ENCODE data around the gene ACTN4.

DNA sequence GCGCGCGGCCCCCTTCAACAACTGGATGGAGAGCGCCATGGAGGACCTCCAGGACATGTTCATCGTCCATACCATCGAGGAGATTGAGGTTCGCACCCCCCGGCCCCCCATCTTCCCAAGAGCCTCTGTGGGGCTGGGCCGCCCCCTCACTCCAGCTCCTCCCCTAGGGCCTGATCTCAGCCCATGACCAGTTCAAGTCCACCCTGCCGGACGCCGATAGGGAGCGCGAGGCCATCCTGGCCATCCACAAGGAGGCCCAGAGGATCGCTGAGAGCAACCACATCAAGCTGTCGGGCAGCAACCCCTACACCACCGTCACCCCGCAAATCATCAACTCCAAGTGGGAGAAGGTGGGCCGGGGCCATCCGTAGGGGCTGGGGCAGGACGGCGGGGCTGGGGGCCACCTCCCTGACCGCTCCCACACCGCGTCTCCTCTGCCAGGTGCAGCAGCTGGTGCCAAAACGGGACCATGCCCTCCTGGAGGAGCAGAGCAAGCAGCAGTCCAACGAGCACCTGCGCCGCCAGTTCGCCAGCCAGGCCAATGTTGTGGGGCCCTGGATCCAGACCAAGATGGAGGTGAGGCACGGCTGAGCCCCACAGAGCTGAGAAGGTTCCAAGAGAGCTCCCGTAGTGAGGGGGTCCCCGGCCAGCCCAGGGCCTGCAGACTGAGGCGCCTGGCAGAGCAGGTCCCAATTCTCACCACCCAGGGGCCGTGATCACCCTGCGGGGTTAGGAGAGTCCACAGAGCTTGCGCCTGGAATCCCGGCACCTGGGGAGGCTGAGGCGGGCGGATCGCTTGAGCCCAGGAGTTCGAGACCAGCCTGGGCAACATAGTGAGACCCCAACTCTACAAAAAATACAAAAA is 76.8 kb downstream of the ACTN4 start:
- TF ChIP-seq CTCF (IDR thresholded peaks at IDR 0.05 in 2 of 3, conservative IDR thresholded peaks at IDR 0.05 in 1 of 3; ENCODE audit: control insufficient read depth in 2 of 3, extremely low read depth in 1 of 3, insufficient read depth in 1 of 3, low read depth in 3 of 3, low read length in 3 of 3), result no peak
- no peak for TF ChIP-seq ATF7 (IDR thresholded peaks at IDR 0.05; ENCODE audit: low read depth)
- no peak for TF ChIP-seq POLR2A (IDR thresholded peaks at IDR 0.05; ENCODE audit: low read depth, low read length)
- TF ChIP-seq NFIC (IDR thresholded peaks at IDR 0.05; ENCODE audit: low read depth, low read length), result no peak
- TF ChIP-seq BACH1 (IDR thresholded peaks at IDR 0.05; ENCODE audit: borderline replicate concordance), result no peak
- no peak for TF ChIP-seq SP1 (IDR thresholded peaks at IDR 0.05; ENCODE audit: low read depth, low read length)
- TF ChIP-seq, protein P1, sequence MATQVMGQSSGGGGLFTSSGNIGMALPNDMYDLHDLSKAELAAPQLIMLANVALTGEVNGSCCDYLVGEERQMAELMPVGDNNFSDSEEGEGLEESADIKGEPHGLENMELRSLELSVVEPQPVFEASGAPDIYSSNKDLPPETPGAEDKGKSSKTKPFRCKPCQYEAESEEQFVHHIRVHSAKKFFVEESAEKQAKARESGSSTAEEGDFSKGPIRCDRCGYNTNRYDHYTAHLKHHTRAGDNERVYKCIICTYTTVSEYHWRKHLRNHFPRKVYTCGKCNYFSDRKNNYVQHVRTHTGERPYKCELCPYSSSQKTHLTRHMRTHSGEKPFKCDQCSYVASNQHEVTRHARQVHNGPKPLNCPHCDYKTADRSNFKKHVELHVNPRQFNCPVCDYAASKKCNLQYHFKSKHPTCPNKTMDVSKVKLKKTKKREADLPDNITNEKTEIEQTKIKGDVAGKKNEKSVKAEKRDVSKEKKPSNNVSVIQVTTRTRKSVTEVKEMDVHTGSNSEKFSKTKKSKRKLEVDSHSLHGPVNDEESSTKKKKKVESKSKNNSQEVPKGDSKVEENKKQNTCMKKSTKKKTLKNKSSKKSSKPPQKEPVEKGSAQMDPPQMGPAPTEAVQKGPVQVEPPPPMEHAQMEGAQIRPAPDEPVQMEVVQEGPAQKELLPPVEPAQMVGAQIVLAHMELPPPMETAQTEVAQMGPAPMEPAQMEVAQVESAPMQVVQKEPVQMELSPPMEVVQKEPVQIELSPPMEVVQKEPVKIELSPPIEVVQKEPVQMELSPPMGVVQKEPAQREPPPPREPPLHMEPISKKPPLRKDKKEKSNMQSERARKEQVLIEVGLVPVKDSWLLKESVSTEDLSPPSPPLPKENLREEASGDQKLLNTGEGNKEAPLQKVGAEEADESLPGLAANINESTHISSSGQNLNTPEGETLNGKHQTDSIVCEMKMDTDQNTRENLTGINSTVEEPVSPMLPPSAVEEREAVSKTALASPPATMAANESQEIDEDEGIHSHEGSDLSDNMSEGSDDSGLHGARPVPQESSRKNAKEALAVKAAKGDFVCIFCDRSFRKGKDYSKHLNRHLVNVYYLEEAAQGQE (IDR thresholded peaks at IDR 0.05; ENCODE audit: low read depth, low read length), result no peak
- no peak for TF ChIP-seq ZNF274 (IDR thresholded peaks at IDR 0.05; ENCODE audit: insufficient read depth, insufficient read length)
- no peak for TF ChIP-seq NFXL1 (IDR thresholded peaks at IDR 0.05; ENCODE audit: borderline replicate concordance)
- no peak for TF ChIP-seq JUNB (IDR thresholded peaks at IDR 0.05)
- no peak for TF ChIP-seq HDAC6 (IDR thresholded peaks at IDR 0.05; ENCODE audit: unreplicated experiment)

Data from GM12878 (cell line).